HG02678 (cell line): Measurements from ENCODE around the gene ASTN1.
A peak's percentile ranks its signal among the peaks of the same experiment; 100 is the strongest.

Experiments
- ATAC-seq: cut with Tn5 transposase; IDR thresholded peaks from one replicate; pipeline ENCODE4 v1.9.1; 2021; ENCODE audit warnings: mild to moderate bottlenecking, moderate library complexity; ENCODE audit not compliant: unreplicated experiment

Gene ASTN1

DNA sequence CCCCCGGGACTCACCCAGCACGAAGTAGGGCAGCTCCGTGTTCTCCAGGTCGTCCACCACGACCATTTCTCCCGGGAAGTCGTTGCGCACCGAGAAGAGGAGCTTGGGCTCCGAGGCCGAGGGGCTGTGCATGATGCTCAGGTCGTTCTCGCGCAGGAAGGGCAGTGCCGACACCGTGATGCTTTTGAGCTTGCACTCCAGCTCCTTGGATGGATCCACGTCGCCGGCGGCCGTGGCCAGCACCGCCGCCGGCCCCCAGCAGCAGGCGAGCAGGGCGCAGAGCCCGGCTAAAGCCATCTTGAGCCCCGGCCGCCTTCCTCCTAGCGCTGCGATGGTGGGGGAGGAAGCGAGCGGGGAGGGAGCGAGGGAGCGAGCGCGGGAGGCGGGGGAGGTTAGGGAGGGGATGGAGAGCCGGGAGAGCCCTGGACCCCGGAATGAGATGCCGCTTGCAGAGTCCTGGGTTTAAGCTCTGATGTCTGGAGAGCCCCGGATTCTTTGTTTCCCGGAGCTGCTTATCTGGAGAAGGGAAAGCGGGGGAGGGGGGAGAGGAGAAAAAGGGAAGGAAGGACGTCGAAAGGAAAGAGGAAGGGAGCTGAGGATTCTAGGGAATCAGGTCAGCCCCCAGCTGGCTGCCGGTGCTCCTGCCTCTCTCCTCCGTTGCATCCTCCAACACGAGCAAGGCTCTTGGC lies at the start of gene ASTN1:
TSS of gene ASTN1 (minus strand) at position 333 of the 689 bp plus-strand sequence. CDS start at position 297, 36 bp downstream.
- ATAC-seq, result no peak

DNA sequence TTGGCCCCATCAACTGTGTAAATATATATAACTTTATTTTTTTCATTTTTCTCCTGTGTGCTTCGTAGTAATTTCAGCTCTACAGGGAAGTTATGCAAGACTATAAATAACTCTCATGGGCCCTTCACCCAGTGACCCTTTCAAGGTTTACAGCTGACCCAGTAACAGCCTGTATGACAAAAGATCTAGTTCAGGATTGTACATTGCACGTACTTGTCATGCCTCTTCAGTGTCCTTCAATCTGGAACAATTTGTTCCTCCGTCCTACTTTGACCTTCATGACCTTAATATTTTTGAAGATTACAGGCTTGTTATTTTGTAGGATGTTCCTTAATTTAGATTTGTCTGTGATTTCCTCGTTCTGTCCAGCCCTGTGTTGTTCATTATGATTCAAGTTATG lies 46.7 kb upstream of the ASTN1 start:
- no peak for ATAC-seq

DNA sequence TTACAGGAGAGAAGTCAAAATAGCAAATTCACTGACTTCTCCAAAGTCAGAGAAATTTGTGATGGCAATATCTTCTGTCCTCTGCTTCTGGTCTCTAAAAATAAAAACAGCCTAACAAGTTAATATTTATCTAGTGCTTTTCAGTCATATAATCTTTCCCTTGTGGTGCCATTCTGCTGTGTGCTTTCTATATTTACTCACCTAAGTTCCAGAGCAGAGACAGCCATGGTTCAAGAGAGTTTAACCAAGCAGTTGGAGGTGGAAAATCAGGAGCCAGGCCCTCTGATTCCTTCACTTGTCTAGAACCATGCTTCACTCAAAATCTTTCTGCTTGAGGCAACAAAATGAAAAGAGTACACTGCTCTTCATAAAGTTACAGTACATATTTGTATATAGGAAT lies 45.6 kb upstream of the ASTN1 start:
- ATAC-seq, result no peak

DNA sequence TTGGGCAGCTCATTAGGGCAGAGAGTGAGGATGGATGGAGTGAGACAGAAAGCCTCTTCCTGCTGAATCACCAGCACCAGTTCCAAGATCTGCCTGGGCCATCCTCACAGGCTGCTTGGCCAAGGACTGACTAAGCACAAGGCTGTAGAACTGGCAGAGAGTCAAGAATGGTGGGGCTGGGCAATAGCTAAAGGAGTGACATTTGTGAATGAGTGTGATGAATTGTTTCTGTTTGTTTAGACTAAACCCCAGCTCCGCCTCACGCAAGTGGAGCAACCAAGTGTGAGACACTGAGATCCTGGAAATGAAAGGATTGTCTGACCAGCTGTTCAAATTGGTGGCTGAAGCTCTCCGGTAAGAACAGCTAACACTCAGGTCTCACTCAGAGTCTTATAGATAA lies 44.8 kb upstream of the ASTN1 start:
- ATAC-seq, result no peak

DNA sequence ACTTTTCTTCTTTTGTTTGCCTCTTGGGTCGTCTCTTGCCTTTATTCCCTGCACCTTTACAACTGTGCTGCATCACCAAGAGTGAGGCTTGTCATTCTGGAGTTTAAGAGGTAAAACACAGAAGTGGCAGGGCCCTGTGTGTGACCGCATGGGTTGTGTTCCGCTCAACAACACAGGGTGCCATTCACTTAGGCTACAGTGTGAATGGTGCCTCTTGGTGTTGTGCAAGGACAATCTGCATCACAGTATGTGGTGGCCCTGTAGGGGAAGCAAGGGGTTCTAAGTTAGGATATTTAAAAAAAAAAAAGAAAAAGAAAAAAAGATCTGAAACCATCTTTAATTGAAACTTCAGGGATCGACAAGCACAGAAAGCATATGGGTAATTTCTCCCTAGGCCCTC lies 44.4 kb upstream of the ASTN1 start:
- no peak for ATAC-seq

DNA sequence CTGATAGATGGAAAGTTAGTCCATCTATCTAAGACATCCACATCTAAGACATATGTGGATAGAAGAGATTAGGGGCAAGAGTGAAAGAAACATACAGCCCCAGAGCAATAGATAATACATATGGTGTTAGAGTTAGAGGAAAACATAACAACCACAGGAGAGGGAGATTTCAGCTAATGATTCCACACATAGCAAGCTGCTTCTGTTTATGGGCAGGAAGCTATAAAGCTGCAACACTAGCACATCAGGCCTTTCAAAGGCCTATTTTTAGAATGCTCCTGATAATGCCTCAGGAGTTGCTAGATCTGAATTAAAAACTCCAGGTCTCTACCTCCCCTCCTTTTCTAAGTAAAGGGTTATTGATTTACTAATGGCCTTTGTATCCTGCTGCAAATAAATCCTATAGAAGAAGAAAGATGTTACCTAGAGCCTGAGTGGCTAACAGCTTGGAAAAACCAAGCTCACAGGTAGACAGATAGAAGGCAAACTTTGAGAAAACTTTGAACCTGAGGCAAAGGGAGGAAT lies 42.4 kb upstream of the ASTN1 start:
- ATAC-seq, result no peak

DNA sequence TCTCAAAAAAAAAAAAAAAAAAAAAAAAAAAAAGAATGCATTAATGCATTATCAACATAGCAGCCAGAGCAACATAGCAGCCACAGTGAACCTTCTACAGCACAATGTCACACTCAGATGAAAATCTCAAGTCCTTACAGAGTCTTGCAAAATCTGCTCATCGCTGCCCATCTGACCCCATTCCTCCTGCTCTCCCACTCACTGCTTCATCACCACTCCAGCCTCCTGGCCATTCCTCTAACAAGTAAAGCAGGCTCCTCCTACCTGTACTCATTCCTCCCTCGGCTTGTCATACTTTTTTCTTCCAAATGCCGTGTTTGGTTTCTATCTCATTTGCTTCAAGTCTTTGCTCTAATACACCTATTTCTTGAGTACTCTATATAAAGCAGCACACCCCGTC lies 35.8 kb upstream of the ASTN1 start:
- ATAC-seq, result no peak

DNA sequence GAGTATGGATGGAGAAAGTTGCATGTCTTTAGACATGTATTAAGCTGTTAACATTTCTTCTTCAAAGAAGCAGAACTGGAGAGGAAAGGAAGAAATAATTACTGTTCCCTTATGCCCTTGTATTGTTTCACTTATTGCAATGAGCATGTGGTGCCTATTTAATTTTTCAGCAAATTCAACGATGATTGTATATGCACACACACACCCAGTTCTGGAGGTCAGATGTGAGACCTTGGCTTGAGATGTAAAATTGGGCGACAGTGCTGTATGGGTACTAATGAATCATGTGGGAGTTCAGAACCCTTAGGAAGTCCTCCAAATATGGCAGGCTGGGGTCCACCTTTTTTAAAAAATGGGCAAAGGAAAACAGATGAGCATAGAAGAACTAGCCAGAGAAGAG lies 33.7 kb upstream of the ASTN1 start:
- no peak for ATAC-seq

DNA sequence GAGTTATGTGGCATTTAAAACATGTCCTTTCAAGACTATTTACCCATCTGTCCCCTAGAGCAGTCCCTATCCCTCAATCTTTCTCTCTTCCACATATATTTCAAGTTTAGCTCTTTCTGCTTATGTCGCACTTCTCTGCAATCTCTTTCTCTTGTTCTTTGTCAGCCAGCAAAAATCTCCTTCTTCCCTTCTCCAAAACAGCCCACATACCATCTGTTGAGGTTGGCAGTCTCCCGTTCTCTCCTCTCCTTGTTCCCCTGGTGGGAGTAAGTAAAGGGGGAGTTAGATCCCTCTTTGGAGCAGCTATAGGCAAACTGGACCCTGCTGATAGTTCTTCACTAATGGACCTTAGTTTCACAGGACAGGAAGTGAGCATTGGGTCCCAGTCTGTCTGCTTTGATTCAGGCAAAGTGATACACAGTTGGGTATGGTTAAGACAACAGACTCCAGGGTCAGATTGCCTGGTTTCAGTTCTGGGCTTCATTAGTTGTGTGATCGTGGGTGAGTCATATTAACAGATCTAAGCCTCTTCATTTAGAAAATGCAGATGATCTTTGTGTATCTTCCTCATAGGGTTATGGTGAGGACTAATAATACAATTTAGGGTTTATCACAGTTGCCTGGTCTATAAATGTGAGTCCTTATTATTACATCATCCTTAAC lies 25.9 kb upstream of the ASTN1 start:
- no peak for ATAC-seq

DNA sequence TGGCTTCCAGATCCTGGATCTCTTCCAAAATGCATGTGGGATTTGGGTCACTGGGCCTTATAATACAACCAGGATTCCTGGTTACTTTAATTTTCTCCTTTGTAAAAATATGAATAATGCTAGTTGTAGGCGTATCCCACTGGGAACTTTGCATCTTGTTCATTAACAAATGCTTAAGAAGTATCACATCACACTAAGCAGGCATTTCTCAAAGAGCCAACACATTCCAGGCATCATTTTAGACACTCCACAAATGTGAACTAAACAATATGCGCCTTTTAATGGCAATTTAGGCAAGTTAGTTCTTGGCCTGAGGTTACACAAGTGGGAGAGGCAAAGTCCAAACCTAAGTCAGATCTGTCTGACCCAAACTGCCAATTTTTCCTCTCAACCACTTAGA lies 22.1 kb upstream of the ASTN1 start:
- ATAC-seq, result no peak

DNA sequence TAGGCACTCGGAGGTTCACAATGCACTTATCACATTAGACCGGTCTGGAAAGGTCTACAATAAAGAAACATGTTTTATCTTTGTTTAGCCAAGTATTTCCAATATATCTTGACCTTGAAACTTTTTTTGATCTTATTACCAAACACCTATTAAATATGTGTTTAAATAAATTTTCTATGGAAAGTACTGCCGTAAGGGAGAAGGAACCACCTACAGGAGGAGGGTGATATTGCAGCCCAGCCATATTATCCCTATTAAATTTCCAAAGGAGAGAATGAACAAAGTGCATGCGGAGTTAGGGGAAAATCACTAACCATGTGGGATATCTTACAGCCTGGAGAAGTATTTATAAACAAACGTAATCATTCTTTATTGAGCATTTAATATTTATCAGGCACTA lies 20.7 kb upstream of the ASTN1 start:
- no peak for ATAC-seq

DNA sequence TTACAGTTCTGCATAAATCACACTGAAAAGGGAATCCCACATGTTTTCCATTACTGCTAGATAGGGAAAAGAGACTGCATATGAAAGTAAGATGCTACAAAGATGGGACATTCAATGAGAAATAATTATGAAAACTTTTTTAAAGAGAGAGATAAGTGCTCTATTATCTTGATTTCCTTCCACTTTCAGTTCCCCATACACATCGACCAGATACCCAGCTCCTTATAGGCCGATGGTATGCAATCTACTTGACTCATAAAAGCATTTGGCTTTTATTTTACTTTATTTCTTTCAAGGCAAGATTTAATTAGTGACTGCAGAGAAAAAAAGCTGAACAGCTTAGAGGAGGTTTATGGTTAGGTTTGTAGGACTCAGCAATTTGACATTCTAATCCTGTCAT lies 19.3 kb upstream of the ASTN1 start:
- no peak for ATAC-seq

DNA sequence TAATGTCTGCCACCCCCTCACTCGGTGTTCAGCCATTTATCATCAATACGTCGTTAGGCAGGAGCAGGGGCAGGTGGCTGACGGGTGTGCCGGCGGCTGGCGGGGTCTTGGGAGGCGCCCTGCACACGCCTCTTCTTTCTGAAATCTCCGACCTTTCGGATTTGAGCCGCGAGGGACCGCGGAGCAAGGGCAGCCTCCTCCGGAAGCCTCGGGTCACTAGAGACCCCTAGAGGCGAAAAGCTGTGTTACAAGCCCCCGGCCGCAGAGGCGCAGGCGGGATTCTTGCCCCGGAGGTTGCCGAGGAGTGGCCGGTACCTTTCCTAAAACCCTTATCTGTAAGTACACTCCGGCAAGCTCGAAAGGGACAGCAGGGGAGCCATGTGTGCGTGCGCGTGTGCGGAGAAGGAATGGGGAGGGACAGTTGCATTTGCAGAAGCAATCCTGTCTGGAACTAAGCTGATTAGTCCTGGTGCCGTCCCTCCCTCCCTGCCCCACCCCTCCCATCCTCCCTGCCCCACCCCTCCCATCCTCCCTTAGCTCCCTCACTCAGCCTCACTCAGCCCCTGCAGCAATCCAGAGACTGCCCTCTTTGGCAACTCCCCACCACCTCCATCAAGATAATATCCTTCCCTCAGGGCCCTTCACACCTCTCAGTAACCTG lies 17.2 kb upstream of the ASTN1 start:
- peak; percentile 95 for ATAC-seq

DNA sequence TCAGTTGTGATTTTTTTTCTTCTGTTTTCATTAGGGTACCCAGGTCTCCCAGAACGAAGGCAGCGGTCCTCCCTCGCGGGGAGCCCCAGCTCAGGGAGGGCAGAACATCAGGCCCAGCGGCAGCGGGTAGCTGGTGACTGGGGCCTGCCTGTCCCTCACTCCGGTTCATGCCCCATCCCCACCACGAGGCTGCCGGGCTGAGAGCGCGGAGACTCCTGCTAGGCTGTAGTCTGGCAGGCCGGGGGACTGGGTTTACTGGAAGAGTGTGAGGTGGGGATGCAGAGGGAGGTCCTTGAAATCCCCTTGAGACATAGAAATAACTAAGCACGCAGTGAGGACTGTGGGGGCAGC lies 16.7 kb upstream of the ASTN1 start:
- no peak for ATAC-seq

DNA sequence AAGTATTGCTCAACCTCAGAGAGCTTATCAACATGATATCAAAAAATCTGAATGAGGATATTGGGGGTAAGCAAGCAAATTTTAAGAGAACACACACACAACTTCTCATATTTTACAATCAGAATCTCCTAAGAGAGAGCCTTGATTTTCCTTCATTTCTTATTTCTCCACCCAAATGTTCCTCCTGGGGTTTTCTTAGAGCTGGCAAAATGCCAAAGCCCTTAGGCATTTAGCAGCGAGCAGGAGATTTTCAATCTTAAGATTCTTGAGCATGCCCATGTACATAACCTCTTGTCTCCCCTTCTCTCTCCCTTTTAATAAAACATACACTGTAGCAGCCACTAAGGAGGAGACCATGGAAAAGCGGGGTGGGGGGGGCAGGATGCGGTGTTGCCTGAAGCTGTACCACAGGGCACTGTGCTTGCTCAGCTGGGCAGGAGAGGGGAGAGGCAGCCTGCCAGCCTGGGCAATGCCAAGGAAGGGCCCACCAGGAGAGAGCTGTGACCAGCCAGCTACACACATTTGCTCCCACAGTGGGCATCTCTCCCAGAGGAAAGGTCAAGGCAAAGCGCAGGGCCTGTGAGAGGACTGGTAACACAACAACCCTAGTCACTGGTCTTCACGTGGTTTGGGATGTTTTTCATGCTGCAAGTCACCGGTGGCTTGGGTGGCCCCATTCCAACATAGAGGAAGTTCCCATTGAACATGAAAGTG lies 10.6 kb upstream of the ASTN1 start:
- ATAC-seq, result no peak

DNA sequence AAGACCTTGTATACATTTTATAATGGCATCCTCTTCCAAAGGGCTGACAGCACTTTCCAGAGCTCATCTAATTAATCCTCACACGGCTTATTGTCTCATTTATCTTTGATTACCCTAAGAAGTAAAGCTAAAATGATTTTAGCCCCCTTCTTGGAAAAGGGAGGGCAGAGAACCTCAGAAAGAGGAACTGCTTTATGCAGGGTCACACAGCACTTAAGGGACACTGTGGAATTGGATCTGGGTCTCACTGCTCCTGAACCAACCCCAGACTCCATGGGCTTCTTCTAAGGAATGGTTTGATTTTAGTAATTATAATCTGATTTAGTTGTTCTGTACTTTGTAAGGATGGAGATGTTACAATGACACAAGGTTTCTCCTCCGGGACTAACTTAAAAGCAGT lies 9.5 kb upstream of the ASTN1 start:
- ATAC-seq, result no peak

DNA sequence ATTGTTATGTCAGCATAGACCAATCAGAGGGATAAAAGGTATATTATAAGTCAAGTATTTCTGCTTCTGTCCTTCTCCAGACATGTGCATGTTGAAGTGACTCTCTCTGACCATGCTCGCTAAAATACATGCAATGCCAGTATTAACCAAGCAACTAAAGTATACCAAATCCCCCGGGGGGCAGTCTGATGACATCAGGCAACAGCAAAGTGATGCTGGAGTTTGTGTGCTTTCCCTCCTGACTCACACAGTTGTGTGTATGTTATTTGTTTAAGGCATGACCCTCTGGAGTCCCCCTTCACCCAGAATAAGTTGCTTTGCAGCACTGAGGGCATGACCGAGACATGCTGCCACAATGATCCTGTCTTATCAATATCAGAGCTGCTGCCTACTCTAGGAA lies 8.4 kb upstream of the ASTN1 start:
- ATAC-seq, result no peak

DNA sequence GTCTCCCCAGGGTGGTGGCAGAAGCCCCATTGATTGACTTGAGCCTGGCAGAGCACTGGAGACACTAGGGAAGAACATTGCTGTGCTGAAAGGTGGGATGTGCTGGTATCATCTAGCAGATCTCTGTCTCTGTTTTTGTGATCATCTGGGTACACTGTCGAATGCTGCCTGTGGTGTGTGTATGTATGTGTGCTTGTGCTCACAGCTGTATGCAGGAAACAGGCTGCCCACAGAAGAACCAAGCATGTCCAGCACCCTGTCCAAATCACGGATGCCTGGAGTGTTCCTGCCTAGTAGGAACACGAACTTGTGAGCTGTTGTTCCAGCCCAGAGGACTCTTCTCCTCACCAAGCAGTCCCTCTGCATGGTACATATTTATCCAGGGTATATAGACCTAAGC lies 7.8 kb upstream of the ASTN1 start:
- ATAC-seq, result no peak

DNA sequence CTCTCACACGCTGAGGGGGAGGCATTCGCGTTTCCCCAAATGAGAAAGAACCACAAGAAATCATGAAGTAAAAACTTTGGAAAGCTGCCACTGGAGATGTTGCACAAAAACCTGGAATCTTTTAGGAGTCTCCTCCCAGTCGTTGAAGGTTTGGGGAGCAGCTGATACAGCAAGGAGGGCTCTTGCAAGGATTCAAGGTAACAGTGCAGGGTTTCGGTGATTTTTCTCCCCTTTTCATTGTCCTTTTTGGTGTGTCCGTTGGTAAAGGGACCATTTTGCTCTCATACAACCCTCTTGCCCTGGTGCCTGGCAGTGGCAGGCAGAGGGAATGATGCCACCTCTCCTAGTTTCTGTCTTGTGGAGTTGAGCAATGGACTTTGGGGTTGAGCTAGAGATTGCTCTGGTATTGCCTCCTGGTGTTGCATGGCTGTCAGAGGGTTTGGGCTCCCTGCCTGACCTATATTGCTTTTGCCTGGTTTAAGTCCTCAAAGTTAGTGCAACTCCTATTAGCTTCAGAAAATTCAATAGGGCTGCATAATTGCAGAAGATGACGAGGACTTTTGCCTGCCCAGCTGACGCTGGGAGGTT lies 7.1 kb upstream of the ASTN1 start:
- no peak for ATAC-seq

DNA sequence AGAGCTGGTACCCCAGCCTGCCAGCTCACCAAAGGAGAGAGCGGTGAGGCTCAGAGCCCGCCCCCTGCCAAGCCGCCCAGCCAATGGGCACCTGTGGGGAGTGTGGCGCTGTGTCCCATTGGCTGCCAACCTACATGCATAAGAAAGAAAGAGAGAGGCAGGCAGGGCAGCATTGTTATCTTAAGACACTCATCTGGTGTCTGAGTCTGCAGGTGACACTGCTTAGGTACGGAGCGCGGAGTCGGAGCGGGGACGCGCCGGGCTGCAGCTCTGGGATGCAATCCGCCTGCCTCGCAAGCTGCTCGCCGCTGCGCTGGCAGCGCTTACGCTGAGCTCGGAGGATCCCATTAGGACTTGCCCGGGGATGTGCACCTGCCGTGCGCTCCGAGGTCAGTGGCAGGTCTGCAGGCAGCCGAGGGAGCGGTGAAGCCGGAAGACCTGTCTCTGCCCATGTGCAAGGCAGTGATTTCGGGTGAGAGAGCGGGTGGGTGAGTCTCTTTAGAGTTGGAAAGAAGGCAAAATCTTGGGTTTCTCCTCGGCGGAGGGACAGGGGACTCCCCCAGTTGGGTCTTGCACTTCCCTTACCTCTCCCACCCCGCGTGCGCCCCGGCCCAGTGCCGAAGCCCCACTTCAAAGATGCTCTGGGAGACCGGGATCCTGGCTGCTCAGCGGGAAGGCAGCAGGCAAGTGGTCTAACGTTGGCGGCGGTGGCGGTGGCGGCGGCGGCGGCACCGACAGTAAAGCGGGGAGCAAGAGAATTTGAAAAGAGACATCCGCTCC lies 6.4 kb upstream of the ASTN1 start, which contains the start of gene BRINP2:
TSS of gene BRINP2 (plus strand) at position 203 of the 780 bp plus-strand sequence. CDS start 58,919 bp downstream, outside the sequence.
- peak; percentile 80 for ATAC-seq
